K562 (cell line): ENCODE measurements around the gene DNAJC11. TPM values are rescaled to one million over a fixed set of nuclear protein-coding genes. Genes with fewer than 3 reads are reported as not detected.

Experiments used
- ATF2 ChIP-seq: sonication (generic); formaldehyde crosslinking; IDR thresholded peaks from 2 replicates; pipeline ENCODE4 v1.8.1; 2022; ENCODE audit warnings: missing genetic modification reagents
- CHD4 ChIP-seq: fragments of 200-600 bp; sonication (generic); IDR thresholded peaks from 3 replicates; pipeline ENCODE4 v1.6.1; 2012; ENCODE audit warnings: low read depth, mild to moderate bottlenecking, mixed read lengths, low read length, inconsistent platforms; ENCODE audit not compliant: insufficient read depth, insufficient replicate concordance, poor library complexity, severe bottlenecking
- CTCF ChIP-seq, 3 experiments: IDR thresholded peaks in 2 of 3; conservative IDR thresholded peaks in 1 of 3; 2 replicates each; pipeline ENCODE4 v1.5.1; 2011 to 2012; ENCODE audit warnings: low read length in 3 of 3, mild to moderate bottlenecking in 3 of 3, control low read depth in 2 of 3, improper control_type of control experiment in 1 of 3, inconsistent platforms in 1 of 3, low read depth in 1 of 3, mixed read lengths in 1 of 3, moderate library complexity in 1 of 3; ENCODE audit not compliant: insufficient read depth in 2 of 3
- E2F6 ChIP-seq, 2 experiments: IDR thresholded peaks; 2 replicates each; pipeline ENCODE4 v1.6.1; 2011; ENCODE audit warnings: borderline replicate concordance in 1 of 2, control low read depth in 1 of 2, low read depth in 1 of 2, low read length in 1 of 2, mild to moderate bottlenecking in 1 of 2, mixed read lengths in 1 of 2, moderate library complexity in 1 of 2; ENCODE audit not compliant: insufficient read depth in 1 of 2, insufficient read length in 1 of 2, poor library complexity in 1 of 2, severe bottlenecking in 1 of 2; ENCODE audit errors: extremely low read depth in 1 of 2
- FOXM1 ChIP-seq, 2 experiments: fragments of 450-650 bp in 1 of 2; sonication (generic) in 1 of 2; formaldehyde crosslinking in 1 of 2; IDR thresholded peaks; 2 replicates each; pipeline versions ENCODE4 v1.6.1 to v1.9.0; 2017 to 2022; ENCODE audit warnings: low read depth in 2 of 2, mild to moderate bottlenecking in 2 of 2, missing genetic modification reagents in 1 of 2, moderate library complexity in 1 of 2
- HMG20B ChIP-seq: fragments of 250-450 bp; sonication (Bioruptor Pico); IDR thresholded peaks from 2 replicates; pipeline ENCODE4 v1.5.0; 2021; ENCODE audit warnings: mild to moderate bottlenecking
- KLF10 ChIP-seq: fragments of 250-450 bp; sonication (Bioruptor Pico); IDR thresholded peaks from 2 replicates; pipeline ENCODE4 v1.6.1; 2021; ENCODE audit warnings: matching md5 sums
- MIER1 ChIP-seq: fragments of 450-650 bp; IDR thresholded peaks from 2 replicates; pipeline ENCODE4 v1.6.1; 2016; ENCODE audit warnings: antibody characterized with exemption, mild to moderate bottlenecking, low read depth
- SAP30 ChIP-seq: fragments of 200-600 bp; sonication (generic); IDR thresholded peaks from 2 replicates; pipeline ENCODE4 v1.6.1; 2012; ENCODE audit warnings: borderline replicate concordance, low read depth, mild to moderate bottlenecking, moderate library complexity, low read length, control low read depth, inconsistent platforms; ENCODE audit not compliant: insufficient read depth, poor library complexity, severe bottlenecking
- SIN3A ChIP-seq, 2 experiments: fragments of 150-350 bp in 1 of 2; IDR thresholded peaks; 2 replicates each; pipeline ENCODE4 v1.6.1; 2011 to 2016; ENCODE audit warnings: borderline replicate concordance in 2 of 2, low read depth in 2 of 2, low read length in 2 of 2, mild to moderate bottlenecking in 2 of 2, moderate library complexity in 2 of 2; ENCODE audit not compliant: control insufficient read depth in 1 of 2
- ZNF124 ChIP-seq: sonication (generic); formaldehyde crosslinking; IDR thresholded peaks from 2 replicates; pipeline ENCODE4 v1.8.1; 2022; ENCODE audit warnings: missing genetic modification reagents
- polyA plus RNA-seq, 8 experiments: library from polyadenylated mRNA; depleted of rRNA in 4 of 8; stranded (reverse) in 5 of 8; unstranded in 3 of 8; fragments of >200 nt; fragmentation: Nextera tagmentation in 2 of 8; fragmentation: Illumina TruSeq in 1 of 8; extraction: Ambion mirVana in 2 of 8; extraction: Trizol in 1 of 8; gene quantifications; 2 replicates each; pipeline versions ENCODE4 v1.2.1 to v1.2.3, GENCODE V29; 2011 to 2014; ENCODE audit warnings: inconsistent platforms in 1 of 8, missing spikeins in 1 of 8
- total RNA-seq, 7 experiments: library from RNA; depleted of rRNA in 6 of 7; stranded (reverse); fragments of >200 nt in 6 of 7; fragmentation: Illumina TruSeq in 2 of 7; extraction: Trizol in 2 of 7; gene quantifications; 2 replicates each; pipeline versions ENCODE4 v1.2.1 to v1.2.3, GENCODE V29; 2011 to 2021; ENCODE audit warnings: low replicate concordance in 1 of 7
- TF ChIP-seq, protein P1 (sequence below): fragments of 450-650 bp; IDR thresholded peaks from 2 replicates; pipeline ENCODE4 v1.6.1; 2016; ENCODE audit warnings: missing biosample characterization, missing genetic modification characterization

Gene DNAJC11
- total and polyA plus RNA-seq, 9 of the 15 experiments (the other 6 are each of a cell fraction or from before 2014, with no cell fraction given), result 14.1 to 123 (median 76.6) TPM

GRCh38 chr1:6612641-6613360, 88.8 kb downstream of the DNAJC11 start (continued):
- TF ChIP-seq, protein P1, sequence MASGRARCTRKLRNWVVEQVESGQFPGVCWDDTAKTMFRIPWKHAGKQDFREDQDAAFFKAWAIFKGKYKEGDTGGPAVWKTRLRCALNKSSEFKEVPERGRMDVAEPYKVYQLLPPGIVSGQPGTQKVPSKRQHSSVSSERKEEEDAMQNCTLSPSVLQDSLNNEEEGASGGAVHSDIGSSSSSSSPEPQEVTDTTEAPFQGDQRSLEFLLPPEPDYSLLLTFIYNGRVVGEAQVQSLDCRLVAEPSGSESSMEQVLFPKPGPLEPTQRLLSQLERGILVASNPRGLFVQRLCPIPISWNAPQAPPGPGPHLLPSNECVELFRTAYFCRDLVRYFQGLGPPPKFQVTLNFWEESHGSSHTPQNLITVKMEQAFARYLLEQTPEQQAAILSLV (tag), result no peak
- TF ChIP-seq ATF2 (CRISPR knock-in tag) (peak; percentile 65; the same call in 1 of the 2 replicates), CHD4 (peak; percentile 6), SAP30 (peak; percentile 88), SIN3A (IDR thresholded peaks at IDR 0.05; ENCODE audit: borderline replicate concordance in 2 of 2, control insufficient read depth in 1 of 2, low read depth in 2 of 2, low read length in 2 of 2) (peak; percentile 44 to 79; a peak in 2 of 4 replicates), MIER1 (peak; percentile 40; the same call in 1 of the 2 replicates), FOXM1 (IDR thresholded peaks at IDR 0.05; ENCODE audit: low read depth) (no peak), FOXM1 (CRISPR knock-in tag; IDR thresholded peaks at IDR 0.05; ENCODE audit: low read depth) (0 out of 2 replicates have a peak, but pooled peaks have one; percentile 25), E2F6 (IDR thresholded peaks at IDR 0.05; ENCODE audit: borderline replicate concordance in 1 of 2, extremely low read depth in 1 of 2, insufficient read depth in 1 of 2, insufficient read length in 1 of 2, low read depth in 1 of 2, low read length in 1 of 2, poor library complexity in 1 of 2, severe bottlenecking in 1 of 2) (peak in 1 of 2 experiments; percentile 56), CTCF (IDR thresholded peaks at IDR 0.05 in 2 of 3, conservative IDR thresholded peaks at IDR 0.05 in 1 of 3; ENCODE audit: insufficient read depth in 2 of 3, low read depth in 1 of 3, low read length in 3 of 3) (peak; percentile 19 to 29 (median 25); a peak in 2 of 6 replicates), ZNF124 (CRISPR knock-in tag) (0 out of 2 replicates have a peak, but pooled peaks have one; percentile 14), HMG20B (no peak), KLF10 (CRISPR knock-in tag) (no peak)
